Muscle layer of duodenum (tissue), 2 donors: Measurements from ENCODE around the gene SLC8A3.

ENCODE experiments used
- H3K27ac ChIP-seq: one replicate; pipeline ENCODE4 v1.7.0; 2013; ENCODE audit warnings: mild to moderate bottlenecking, low read length
- H3K27me3 ChIP-seq: one replicate; pipeline ENCODE4 v1.7.0; 2013; ENCODE audit warnings: low read depth, mild to moderate bottlenecking, control low read depth, low read length
- H3K36me3 ChIP-seq, 2 donors: one replicate each; pipeline ENCODE4 v1.7.0; 2013; ENCODE audit warnings: low read length in 2 of 2, control low read depth in 1 of 2, mild to moderate bottlenecking in 1 of 2; ENCODE audit not compliant: insufficient read depth in 2 of 2, control insufficient read depth in 1 of 2
- H3K4me1 ChIP-seq, 2 donors: one replicate each; pipeline ENCODE4 v1.7.0; 2013; ENCODE audit warnings: low read length in 2 of 2, mild to moderate bottlenecking in 2 of 2, control low read depth in 1 of 2, moderate library complexity in 1 of 2; ENCODE audit not compliant: insufficient read depth in 2 of 2, control insufficient read depth in 1 of 2
- H3K4me3 ChIP-seq, 2 donors: one replicate each; pipeline ENCODE4 v1.7.0; 2013; ENCODE audit warnings: low read length in 2 of 2, low read depth in 1 of 2, mild to moderate bottlenecking in 1 of 2
- H3K9me3 ChIP-seq, 2 donors: one replicate each; pipeline ENCODE4 v1.7.0; 2013; ENCODE audit warnings: low read length in 2 of 2, control low read depth in 1 of 2, mild to moderate bottlenecking in 1 of 2; ENCODE audit not compliant: control insufficient read depth in 1 of 2
- donor health status: healthy.

Gene SLC8A3

GRCh38 chr14:70114621-70115156 lies 74.1 kb downstream of the SLC8A3 start:
- H3K36me3 ChIP-seq = no peaks in the 10 kb centered on the region
- H3K9me3 ChIP-seq = no peaks in the 10 kb centered on the region
- no peak overlapping the region for H3K27ac ChIP-seq
- no peaks in the 10 kb centered on the region for H3K27me3 ChIP-seq
- H3K4me1 ChIP-seq = no peaks in the 10 kb centered on the region
- no peak overlapping the region for H3K4me3 ChIP-seq

- Histone ChIP-seq H3K4me3 (no peak overlapping the region), H3K4me1 (no peaks in the 10 kb centered on the region), H3K27me3 (no peaks in the 10 kb centered on the region), H3K27ac (no peak overlapping the region), H3K36me3 (no peaks in the 10 kb centered on the region), H3K9me3 (no peaks in the 10 kb centered on the region)
Measured at GRCh38 chr14:70113211-70113610, 75.5 kb downstream of the SLC8A3 start.

GRCh38 chr14:70108419-70108818 lies 80.3 kb downstream of the SLC8A3 start:
- H3K4me1 ChIP-seq = no peaks in the 10 kb centered on the region
- no peaks in the 10 kb centered on the region for H3K9me3 ChIP-seq
- H3K4me3 ChIP-seq = no peak overlapping the region
- H3K27ac ChIP-seq = no peak overlapping the region
- no peaks in the 10 kb centered on the region for H3K36me3 ChIP-seq
- no peaks in the 10 kb centered on the region for H3K27me3 ChIP-seq

- Histone ChIP-seq H3K9me3 (no peaks in the 10 kb centered on the region), H3K27ac (no peak overlapping the region), H3K27me3 (no peaks in the 10 kb centered on the region), H3K4me3 (no peak overlapping the region), H3K36me3 (no peaks in the 10 kb centered on the region), H3K4me1 (no peaks in the 10 kb centered on the region)
Measured at GRCh38 chr14:70107309-70107708, 81.4 kb downstream of the SLC8A3 start.

GRCh38 chr14:70100071-70100470 lies 88.7 kb downstream of the SLC8A3 start:
- Histone ChIP-seq H3K27ac (no peak overlapping the region), H3K36me3 (no peaks in the 10 kb centered on the region), H3K27me3 (no peaks in the 10 kb centered on the region), H3K4me1 (peaks cover 0 to 19% of the 10 kb centered on the region in 2 donors), H3K9me3 (no peaks in the 10 kb centered on the region), H3K4me3 (no peak overlapping the region)

GRCh38 chr14:70098250-70098809 lies 90.4 kb downstream of the SLC8A3 start:
- H3K27me3 ChIP-seq = no peaks in the 10 kb centered on the region
- no peaks in the 10 kb centered on the region for H3K9me3 ChIP-seq
- no peak overlapping the region for H3K4me3 ChIP-seq
- peaks cover 0 to 22% of the 10 kb centered on the region in 2 donors for H3K4me1 ChIP-seq
- no peak overlapping the region for H3K27ac ChIP-seq
- no peaks in the 10 kb centered on the region for H3K36me3 ChIP-seq

GRCh38 chr14:70097576-70098249 lies 91.0 kb downstream of the SLC8A3 start:
- H3K27me3 ChIP-seq = no peaks in the 10 kb centered on the region
- H3K4me3 ChIP-seq = no peak overlapping the region
- H3K4me1 ChIP-seq = peaks cover 0 to 22% of the 10 kb centered on the region in 2 donors
- no peak overlapping the region for H3K27ac ChIP-seq
- H3K36me3 ChIP-seq = no peaks in the 10 kb centered on the region
- no peaks in the 10 kb centered on the region for H3K9me3 ChIP-seq

GRCh38 chr14:70096866-70097265 lies 91.9 kb downstream of the SLC8A3 start:
- H3K27ac ChIP-seq = no peak overlapping the region
- H3K27me3 ChIP-seq = no peaks in the 10 kb centered on the region
- H3K9me3 ChIP-seq = no peaks in the 10 kb centered on the region
- no peak overlapping the region for H3K4me3 ChIP-seq
- no peaks in the 10 kb centered on the region for H3K36me3 ChIP-seq
- peaks cover 0 to 22% of the 10 kb centered on the region in 2 donors for H3K4me1 ChIP-seq

GRCh38 chr14:70094631-70095030 lies 94.1 kb downstream of the SLC8A3 start:
- Histone ChIP-seq H3K4me3 (no peak overlapping the region), H3K4me1 (peaks cover 0 to 22% of the 10 kb centered on the region in 2 donors), H3K36me3 (no peaks in the 10 kb centered on the region), H3K27ac (no peak overlapping the region), H3K9me3 (no peaks in the 10 kb centered on the region), H3K27me3 (no peaks in the 10 kb centered on the region)

GRCh38 chr14:70094106-70094505 lies 94.6 kb downstream of the SLC8A3 start:
- Histone ChIP-seq H3K4me3 (no peak overlapping the region), H3K27ac (no peak overlapping the region), H3K9me3 (no peaks in the 10 kb centered on the region), H3K27me3 (no peaks in the 10 kb centered on the region), H3K36me3 (no peaks in the 10 kb centered on the region), H3K4me1 (peaks cover 0 to 22% of the 10 kb centered on the region in 2 donors)

- Histone ChIP-seq H3K27ac (no peak overlapping the region), H3K36me3 (no peaks in the 10 kb centered on the region)
Measured at GRCh38 chr14:70093156-70093555, 95.6 kb downstream of the SLC8A3 start.

GRCh38 chr14:70087380-70087697 lies 101.4 kb downstream of the SLC8A3 start:
- no peak overlapping the region for H3K27ac ChIP-seq
- H3K4me1 ChIP-seq = no peaks in the 10 kb centered on the region
- no peaks in the 10 kb centered on the region for H3K27me3 ChIP-seq
- no peak overlapping the region for H3K4me3 ChIP-seq
- no peaks in the 10 kb centered on the region for H3K36me3 ChIP-seq
- no peaks in the 10 kb centered on the region for H3K9me3 ChIP-seq

More at GRCh38 chr14:70093156-70093555, 95.6 kb downstream of the SLC8A3 start:
- no peaks in the 10 kb centered on the region for H3K27me3 ChIP-seq
- no peak overlapping the region for H3K4me3 ChIP-seq
- H3K4me1 ChIP-seq = peaks cover 0 to 13% of the 10 kb centered on the region in 2 donors
- H3K9me3 ChIP-seq = no peaks in the 10 kb centered on the region
